Measurements from ENCODE around the gene FARSA. TPM values are rescaled to one million over a fixed set of nuclear protein-coding genes. Genes with fewer than 3 reads are reported as not detected.

FARSA gene
- total and polyA plus RNA-seq, 2 of the 13 experiments (the other 11 are each of a cell fraction or from before 2014, with no cell fraction given) = 25.9 to 72.0 TPM

GRCh38 chr19:12913011-12913561 lies 20.4 kb downstream of the FARSA start (continued):
- TF ChIP-seq UBTF (CRISPR knock-in tag; IDR thresholded peaks at IDR 0.05) (peak; percentile 36; the same call in 1 of the 2 replicates), MIER3 (CRISPR knock-in tag; IDR thresholded peaks at IDR 0.05; ENCODE audit: borderline replicate concordance) (0 out of 2 replicates have a peak, but pooled peaks have one; percentile 22), NFKB2 (CRISPR knock-in tag; IDR thresholded peaks at IDR 0.05; ENCODE audit: borderline replicate concordance) (peak; percentile 71; the same call in 1 of the 2 replicates), HNRNPL (IDR thresholded peaks at IDR 0.05; ENCODE audit: low read depth, low read length) (no peak), SAP130 (CRISPR knock-in tag; IDR thresholded peaks at IDR 0.05; ENCODE audit: low read depth) (peak; percentile 54), KLF16 (CRISPR knock-in tag; IDR thresholded peaks at IDR 0.05) (no peak; a peak in 1 of 4 replicates), SPEN (CRISPR knock-in tag; IDR thresholded peaks at IDR 0.05; ENCODE audit: low read depth) (no peak), SP1 (IDR thresholded peaks at IDR 0.05) (no peak), SP1 (CRISPR knock-in tag; IDR thresholded peaks at IDR 0.05) (0 out of 2 replicates have a peak, but pooled peaks have one; percentile 20), POLR2G (IDR thresholded peaks at IDR 0.05; ENCODE audit: low read depth, low read length) (no peak), HBP1 (CRISPR knock-in tag; IDR thresholded peaks at IDR 0.05; ENCODE audit: low read depth) (0 out of 2 replicates have a peak, but pooled peaks have one; percentile 52), ZNF138 (CRISPR knock-in tag; IDR thresholded peaks at IDR 0.05; ENCODE audit: low read depth) (no peak), PATZ1 (CRISPR knock-in tag; IDR thresholded peaks at IDR 0.05) (peak; percentile 55; the same call in 1 of the 2 replicates), TBX3 (IDR thresholded peaks at IDR 0.05; ENCODE audit: borderline replicate concordance) (0 out of 2 replicates have a peak, but pooled peaks have one; percentile 13), ZNF543 (CRISPR knock-in tag; IDR thresholded peaks at IDR 0.05) (0 out of 2 replicates have a peak, but pooled peaks have one; percentile 63), KAT8 (CRISPR knock-in tag; IDR thresholded peaks at IDR 0.05) (peak; percentile 59; the same call in 1 of the 2 replicates), ZNF800 (CRISPR knock-in tag; IDR thresholded peaks at IDR 0.05) (peak; percentile 69; the same call in 1 of the 2 replicates), POLR2A (IDR thresholded peaks at IDR 0.05; ENCODE audit: insufficient read depth in 1 of 2, low read depth in 2 of 2, low read length in 2 of 2) (0 out of 4 replicates have a peak, but pooled peaks have one; percentile 12 to 13), MIER2 (CRISPR knock-in tag; IDR thresholded peaks at IDR 0.05) (no peak), ZFAT (CRISPR knock-in tag; conservative IDR thresholded peaks at IDR 0.05) (no peak), ZMAT5 (CRISPR knock-in tag; IDR thresholded peaks at IDR 0.05; ENCODE audit: borderline replicate concordance, low read depth) (no peak), POLR2AphosphoS2 (IDR thresholded peaks at IDR 0.05; ENCODE audit: low read depth, low read length) (no peak), ZNF124 (CRISPR knock-in tag; IDR thresholded peaks at IDR 0.05) (no peak), ZFP36L2 (CRISPR knock-in tag; IDR thresholded peaks at IDR 0.05) (no peak)

Measured in HepG2 (cell line).